GM12873 (cell line): ENCODE data around the gene TSSC4.

ENCODE experiments used
- TF ChIP-seq, protein P1 (sequence below): IDR thresholded peaks from 2 replicates; pipeline ENCODE4 v1.5.1; 2012; ENCODE audit warnings: low read depth, mild to moderate bottlenecking, moderate library complexity, low read length, control low read depth; ENCODE audit not compliant: insufficient read depth; ENCODE audit errors: missing control alignments

Gene TSSC4

DNA sequence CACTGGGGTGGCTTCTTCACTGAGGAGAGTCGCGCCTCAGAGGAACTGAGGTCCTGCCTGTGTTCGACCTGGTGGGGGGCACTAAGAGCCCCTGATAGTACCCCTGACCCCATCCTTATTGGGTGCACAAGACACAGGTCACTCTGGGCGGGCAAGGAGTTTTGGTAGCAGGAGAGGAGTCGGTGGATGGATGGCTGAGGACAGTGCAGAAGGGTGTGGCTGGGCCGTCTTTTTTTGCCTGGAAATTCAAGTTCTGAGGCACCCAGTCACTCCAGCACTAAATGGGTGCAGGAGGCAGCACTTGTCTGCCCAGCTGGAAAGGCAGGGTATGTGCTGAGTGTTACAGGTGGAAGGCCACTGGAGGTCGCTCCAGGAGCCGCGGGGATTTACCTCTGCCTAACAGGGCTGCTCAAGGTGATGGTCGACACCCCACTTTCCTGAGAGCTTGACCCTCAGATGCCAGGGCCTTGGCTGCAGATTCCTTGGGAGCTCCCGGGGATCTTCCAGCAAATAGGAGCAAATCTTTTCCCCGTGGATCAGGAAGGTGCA, 960 bp downstream of the TSSC4 start:
- TF ChIP-seq, protein P1, sequence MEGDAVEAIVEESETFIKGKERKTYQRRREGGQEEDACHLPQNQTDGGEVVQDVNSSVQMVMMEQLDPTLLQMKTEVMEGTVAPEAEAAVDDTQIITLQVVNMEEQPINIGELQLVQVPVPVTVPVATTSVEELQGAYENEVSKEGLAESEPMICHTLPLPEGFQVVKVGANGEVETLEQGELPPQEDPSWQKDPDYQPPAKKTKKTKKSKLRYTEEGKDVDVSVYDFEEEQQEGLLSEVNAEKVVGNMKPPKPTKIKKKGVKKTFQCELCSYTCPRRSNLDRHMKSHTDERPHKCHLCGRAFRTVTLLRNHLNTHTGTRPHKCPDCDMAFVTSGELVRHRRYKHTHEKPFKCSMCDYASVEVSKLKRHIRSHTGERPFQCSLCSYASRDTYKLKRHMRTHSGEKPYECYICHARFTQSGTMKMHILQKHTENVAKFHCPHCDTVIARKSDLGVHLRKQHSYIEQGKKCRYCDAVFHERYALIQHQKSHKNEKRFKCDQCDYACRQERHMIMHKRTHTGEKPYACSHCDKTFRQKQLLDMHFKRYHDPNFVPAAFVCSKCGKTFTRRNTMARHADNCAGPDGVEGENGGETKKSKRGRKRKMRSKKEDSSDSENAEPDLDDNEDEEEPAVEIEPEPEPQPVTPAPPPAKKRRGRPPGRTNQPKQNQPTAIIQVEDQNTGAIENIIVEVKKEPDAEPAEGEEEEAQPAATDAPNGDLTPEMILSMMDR: peak; percentile 3

DNA sequence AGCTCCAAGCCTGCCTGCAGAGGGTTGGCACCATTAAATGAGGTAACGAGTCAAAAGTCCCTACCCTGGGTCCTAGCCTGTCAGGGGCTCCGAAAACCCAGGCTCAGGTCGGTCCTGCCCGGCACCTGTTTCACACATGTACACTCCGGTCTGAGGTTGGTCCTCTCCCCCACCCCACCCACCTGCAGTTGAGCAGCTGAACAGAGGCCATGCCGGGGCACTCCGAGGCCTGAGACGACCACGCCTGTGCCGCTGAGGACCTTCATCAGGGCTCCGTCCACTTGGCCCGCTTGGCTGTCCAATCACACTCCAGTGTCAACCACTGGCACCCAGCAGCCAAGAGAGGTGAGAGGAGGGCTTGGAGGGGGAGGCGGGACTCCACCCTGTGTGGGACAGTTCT, 1.6 kb downstream of the TSSC4 start:
- TF ChIP-seq, protein P1: no peak

DNA sequence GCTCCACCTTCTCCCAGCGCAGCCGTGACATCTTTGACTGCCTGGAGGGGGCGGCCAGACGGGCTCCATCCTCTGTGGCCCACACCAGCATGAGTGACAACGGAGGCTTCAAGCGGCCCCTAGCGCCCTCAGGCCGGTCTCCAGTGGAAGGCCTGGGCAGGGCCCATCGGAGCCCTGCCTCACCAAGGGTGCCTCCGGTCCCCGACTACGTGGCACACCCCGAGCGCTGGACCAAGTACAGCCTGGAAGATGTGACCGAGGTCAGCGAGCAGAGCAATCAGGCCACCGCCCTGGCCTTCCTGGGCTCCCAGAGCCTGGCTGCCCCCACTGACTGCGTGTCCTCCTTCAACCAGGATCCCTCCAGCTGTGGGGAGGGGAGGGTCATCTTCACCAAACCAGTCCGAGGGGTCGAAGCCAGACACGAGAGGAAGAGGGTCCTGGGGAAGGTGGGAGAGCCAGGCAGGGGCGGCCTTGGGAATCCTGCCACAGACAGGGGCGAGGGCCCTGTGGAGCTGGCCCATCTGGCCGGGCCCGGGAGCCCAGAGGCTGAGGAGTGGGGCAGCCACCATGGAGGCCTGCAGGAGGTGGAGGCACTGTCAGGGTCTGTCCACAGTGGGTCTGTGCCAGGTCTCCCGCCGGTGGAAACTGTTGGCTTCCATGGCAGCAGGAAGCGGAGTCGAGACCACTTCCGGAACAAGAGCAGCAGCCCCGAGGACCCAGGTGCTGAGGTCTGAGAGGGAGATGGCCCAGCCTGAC, 2.5 kb downstream of the TSSC4 start:
- TF ChIP-seq, protein P1: no peak

DNA sequence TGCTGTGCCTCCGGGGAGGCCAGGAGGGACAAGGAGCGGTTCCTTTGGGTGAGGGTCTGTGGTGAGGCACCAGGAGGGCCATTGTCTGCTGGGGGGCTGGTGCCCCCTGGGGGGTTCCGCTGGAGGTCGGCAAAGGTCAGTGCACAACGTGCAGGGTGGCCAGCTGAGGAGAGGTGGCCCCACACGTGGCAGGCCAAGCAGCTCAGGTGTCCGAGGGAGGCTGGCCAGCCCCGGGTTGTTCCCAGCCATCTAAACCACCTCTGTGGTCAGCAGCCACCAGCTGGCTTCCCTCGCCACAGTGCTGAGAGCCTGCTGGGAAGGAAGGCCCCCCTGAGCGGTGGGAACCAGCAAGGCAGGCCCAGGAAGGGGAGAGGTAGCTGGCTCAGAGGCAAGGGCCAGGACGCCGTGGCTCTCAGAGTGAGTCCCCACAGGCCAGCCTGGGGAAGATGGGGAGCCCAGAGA, 4.2 kb downstream of the TSSC4 start:
- TF ChIP-seq, protein P1: no peak

DNA sequence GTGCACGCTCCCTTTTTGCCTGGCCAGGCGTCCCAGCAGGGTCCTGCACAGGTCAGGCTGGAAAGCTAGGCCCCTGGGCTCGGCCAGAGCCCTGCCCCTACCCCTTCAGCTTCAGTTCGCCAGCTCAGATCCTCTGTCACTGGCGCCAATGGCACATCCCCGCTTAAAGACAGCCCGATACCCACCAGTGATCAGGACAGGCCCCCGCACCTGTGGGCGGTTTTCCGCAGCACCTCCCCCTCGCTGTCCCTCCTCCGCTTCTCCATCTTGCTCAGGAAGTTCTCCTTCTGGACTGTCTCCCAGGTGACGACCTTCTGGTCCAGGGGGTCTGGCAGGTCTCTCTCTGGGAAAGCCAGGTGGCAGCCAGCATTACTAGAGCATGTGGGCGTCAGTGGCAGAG, 5.9 kb downstream of the TSSC4 start:
- TF ChIP-seq, protein P1: no peak

DNA sequence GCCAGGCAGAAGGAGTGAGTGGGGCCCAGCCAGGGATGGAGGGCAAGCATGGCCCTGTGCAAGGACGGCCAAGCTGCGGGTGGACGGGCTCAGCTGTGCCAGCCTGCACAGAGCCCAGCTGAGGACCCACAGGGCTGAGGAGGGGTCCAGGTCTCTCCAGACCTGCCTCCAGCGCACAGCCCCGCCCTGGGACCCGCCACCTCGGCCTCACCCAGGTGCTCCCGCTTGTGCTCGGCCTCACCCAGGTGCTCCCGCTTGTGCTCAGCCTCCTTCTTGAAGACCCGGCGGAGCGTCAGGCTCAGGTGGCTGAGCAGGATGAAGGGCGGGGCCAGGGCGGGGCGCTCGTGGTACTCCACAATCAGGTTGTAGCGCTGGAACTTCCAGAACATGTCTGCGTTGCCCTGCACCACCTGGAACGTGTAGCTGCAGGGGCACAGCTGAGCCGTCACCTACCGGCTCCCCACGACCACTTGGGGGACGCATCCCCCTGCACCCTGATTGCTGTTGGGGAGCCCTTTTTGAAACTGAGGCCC, 6.4 kb downstream of the TSSC4 start:
- TF ChIP-seq, protein P1: no peak

DNA sequence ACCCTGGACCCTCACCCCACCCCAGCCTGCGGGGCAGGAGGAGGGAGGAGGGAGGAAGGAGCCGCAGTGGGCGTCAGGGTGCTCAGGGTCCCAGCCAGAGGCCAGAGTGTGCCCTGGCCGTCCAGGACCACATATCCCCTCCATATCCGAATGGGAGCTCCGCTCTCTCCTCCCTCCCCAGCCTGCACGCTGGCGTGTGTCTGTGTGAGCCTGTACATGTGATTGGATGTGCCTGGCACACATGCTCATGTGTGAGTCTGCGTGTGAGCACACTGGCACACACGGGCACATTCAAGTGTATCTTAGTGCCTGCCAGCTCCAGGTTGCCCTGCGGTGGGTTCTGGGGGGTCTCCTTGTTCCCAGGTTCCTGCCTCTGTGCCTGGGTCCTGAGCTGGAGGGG, 8.1 kb downstream of the TSSC4 start:
- TF ChIP-seq, protein P1: no peak
